AG04449 (cell line): ENCODE measurements around the gene GABRD.

ENCODE experiments used
- CTCF ChIA-PET: fragments of 350-600 bp; formaldehyde crosslinking; extraction: SDS; loops from one replicate; lab custom pipeline; 2021; ENCODE audit warnings: antibody characterized with exemption; lab: Yijun Ruan, JAX
- POLR2A ChIA-PET: fragments of 400-600, 350-600 bp; formaldehyde crosslinking; extraction: SDS; loops from one replicate; lab custom pipeline; 2020; ENCODE audit warnings: antibody characterized with exemption, inconsistent platforms; lab: Yijun Ruan, JAX
- DNase-seq: peaks from one replicate; pipeline ENCODE4 v3.0.0-alpha.2; 2010; ENCODE audit warnings: low read depth, low spot score
- H3K4me3 ChIP-seq: 2 replicates; pipeline ENCODE4 v1.5.1; 2011; ENCODE audit warnings: low read depth, mild to moderate bottlenecking, control low read depth, low read length
- TF ChIP-seq, protein P1 (sequence below): IDR thresholded peaks from one replicate; pipeline ENCODE4 v1.5.1; 2011; ENCODE audit warnings: mild to moderate bottlenecking, moderate library complexity, low read length, control low read depth, inconsistent platforms; ENCODE audit not compliant: insufficient read depth; ENCODE audit errors: missing control alignments

Gene GABRD

DNA sequence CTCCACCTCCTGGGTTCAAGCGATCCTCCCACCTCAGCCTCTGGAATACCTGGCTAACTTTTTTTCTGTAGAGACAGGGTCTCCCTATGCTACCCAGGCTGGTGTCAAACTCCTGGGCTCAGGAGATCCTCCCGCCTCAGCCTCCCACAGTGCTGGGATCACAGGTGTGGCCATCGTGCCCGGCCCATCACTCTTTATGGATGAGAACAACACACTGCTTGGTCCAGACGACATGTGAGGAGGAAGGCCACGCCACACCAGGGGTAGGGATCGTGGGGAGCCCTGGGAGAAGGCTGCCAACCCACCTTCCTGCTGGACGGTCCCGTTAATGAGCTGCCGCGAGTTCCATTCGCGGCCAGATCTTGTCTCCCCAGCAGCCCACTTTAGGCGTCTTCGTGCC, 5.0 kb upstream of the GABRD start:
- no peak for DNase-seq
- CTCF ChIA-PET: interaction anchor here (2.5 kb wide), 1 partner anchor 31 kb away, joined by 11 read pairs; no protein-coding TSS in a partner anchor
- POLR2A ChIA-PET: no interaction called here
- TF ChIP-seq, protein P1, sequence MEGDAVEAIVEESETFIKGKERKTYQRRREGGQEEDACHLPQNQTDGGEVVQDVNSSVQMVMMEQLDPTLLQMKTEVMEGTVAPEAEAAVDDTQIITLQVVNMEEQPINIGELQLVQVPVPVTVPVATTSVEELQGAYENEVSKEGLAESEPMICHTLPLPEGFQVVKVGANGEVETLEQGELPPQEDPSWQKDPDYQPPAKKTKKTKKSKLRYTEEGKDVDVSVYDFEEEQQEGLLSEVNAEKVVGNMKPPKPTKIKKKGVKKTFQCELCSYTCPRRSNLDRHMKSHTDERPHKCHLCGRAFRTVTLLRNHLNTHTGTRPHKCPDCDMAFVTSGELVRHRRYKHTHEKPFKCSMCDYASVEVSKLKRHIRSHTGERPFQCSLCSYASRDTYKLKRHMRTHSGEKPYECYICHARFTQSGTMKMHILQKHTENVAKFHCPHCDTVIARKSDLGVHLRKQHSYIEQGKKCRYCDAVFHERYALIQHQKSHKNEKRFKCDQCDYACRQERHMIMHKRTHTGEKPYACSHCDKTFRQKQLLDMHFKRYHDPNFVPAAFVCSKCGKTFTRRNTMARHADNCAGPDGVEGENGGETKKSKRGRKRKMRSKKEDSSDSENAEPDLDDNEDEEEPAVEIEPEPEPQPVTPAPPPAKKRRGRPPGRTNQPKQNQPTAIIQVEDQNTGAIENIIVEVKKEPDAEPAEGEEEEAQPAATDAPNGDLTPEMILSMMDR: no peak
- H3K4me3 ChIP-seq: no peak overlapping the region

DNA sequence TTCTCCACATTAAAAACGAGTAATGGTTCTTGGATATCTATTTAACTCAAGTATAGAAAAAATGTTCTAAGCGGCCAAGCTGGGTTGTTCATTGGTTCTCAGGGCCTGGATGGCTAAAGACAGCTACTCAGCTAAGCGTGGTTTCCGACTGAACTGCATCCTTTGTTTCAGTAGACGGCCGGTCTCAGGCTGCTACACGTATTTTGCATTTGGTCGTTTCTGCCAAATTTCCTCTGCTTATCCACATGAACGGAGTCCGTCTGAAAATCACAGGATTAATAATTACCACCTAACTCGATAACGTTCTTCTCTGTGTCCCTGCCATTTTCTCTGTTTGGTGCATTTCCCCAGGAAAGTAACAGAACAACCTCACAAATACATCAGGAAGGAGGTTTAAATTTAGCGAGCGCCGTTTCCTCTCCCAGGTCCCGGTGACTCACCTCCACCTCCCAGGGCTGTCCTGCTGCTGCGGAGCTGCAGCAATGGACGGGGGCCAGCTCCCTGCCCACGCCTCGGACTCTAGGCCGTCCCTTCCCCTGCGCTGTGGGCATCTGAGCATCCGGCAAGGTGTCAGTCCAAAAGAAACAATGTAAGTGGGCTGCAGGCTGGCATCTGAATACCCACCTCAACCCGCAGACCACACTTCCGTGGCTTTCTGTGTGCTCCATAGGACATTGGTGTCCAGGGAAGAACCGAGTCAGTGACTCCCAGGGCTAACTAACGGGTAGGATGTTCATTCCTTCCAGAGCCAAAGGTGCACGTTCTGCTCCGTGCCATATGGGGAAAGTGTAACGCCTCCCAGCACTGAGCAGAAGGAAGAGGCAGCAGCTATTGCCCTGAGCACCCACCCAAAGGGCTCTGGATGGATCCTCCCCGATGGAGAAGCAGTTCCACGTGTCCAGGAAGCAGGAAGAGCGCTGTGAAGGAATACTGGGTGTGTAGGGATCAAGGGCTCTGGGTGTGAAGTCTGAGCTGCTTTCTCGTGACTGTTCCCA, 4.1 kb upstream of the GABRD start:
- no peak for DNase-seq
- POLR2A ChIA-PET: no interaction called here
- CTCF ChIA-PET: no interaction called here
- H3K4me3 ChIP-seq: no peak overlapping the region
- TF ChIP-seq, protein P1: no peak

DNA sequence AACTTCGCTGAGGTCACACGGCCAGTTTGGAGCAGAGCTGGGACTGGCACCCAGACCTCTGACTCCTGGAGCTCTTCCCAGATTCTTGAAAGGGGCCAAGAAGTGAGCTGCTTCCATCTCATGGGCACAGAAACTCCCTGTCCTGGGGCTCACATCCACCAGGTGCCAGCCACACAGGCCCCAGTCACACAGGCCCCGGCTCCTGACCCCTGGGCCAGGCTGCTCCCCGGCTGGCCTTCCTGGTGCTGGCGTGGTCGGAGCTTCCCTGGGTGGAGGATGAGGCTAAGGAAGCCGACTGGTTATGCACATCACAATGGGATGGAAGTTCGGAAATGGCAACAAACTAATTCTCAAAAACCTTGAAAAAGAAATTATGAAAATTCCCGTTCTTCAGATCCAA, 3.0 kb upstream of the GABRD start:
- H3K4me3 ChIP-seq: no peak overlapping the region
- TF ChIP-seq, protein P1: no peak
- CTCF ChIA-PET: interaction anchor here (1.7 kb wide), 1 partner anchor 29 kb away, joined by 5 read pairs; no protein-coding TSS in a partner anchor
- POLR2A ChIA-PET: no interaction called here
- DNase-seq: no peak

DNA sequence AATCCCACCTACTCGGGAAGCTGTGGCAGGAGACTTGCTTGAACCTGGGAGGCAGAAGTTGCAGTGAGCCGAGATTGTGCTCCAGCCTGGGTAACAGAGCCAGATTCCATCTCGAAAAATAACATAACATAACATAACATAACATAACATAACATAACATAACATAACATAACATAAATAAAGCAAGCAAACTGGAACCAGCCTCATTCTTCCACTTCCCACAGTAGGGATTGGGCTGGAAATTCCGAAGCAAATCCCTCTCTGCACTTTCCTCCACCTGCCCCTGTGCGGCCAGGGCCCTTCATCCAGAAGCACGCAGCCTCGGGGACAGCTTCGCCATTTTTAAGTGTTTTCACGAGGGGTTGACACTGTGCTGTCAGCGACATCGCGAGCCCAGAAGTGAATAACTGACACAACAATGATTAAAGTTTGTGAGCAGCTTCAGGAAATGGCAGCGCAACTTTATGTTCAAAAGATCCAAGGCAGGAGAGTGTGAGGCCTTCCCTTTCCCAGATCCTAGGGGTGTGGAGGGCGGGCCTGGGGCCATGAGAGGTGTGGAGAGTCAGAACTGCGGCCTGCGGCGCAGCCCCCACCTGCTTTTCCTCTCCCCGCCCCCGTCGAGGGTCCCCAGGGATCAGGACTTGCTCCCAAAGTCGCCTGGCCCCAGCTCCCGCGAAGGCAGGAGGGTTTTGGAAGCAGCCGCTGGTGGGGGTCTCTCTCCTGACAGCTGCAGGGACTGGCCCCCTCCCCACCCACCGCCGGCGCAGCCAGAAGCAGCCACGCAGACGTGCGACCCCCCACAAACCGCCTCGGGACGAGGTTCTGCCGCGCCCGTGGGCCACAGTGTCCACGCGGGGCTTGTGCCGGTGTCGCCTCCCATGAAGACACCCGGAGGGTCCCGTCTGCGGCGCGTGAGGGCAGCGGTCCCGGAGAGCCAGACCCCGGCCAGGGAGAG, 651 bp upstream of the GABRD start:
- ChIA-PET POLR2A (no interaction called here), CTCF (no interaction called here)
- H3K4me3 ChIP-seq: no peak overlapping the region
- TF ChIP-seq, protein P1: no peak
- DNase-seq: no peak

DNA sequence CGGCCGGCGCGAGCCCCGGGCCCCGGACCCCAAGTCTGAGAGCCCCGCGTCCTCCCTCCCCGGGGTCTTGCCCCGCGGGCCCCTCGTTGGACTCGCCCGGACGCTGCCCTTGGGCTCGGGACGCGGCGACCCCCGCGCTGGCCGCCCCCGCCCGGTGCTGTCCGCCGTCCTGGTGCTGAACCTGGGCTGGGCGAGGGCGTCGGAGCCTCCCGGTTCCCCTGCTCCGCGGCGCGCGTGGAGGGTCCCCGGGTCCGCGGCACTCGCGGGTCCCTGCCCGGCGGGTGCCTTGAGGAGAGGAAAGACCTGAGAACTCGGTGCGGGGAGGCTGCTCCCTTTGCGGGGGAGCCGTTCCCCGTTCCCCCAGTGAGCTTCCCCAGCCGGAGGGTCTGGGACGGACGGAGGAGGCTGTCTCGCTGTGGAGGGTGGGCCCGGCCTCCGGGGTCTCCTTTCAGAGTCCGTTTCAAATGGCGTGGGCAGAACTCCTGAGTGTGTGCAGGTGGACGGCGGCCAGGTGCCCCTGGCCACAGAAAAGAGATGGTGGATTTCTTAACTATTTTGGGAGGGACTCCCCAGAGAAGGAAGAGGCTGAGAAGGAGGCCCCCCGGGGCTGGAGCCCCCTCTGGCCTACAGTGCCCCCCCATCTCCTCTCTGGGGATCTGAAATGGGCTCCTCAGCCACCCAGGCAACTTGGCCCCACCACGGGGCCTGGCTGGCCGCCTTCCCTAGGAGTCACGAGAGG, 595 bp downstream of the GABRD start:
- ChIA-PET POLR2A (no interaction called here), CTCF (interaction anchor here (2.1 kb wide), 1 partner anchor 59 kb away, joined by 9 read pairs; no protein-coding TSS in a partner anchor)
- TF ChIP-seq, protein P1: no peak
- DNase-seq: no peak
- H3K4me3 ChIP-seq: no peak overlapping the region
